ENCODE results near the gene MGAT5.

The MGAT5 gene

DNA sequence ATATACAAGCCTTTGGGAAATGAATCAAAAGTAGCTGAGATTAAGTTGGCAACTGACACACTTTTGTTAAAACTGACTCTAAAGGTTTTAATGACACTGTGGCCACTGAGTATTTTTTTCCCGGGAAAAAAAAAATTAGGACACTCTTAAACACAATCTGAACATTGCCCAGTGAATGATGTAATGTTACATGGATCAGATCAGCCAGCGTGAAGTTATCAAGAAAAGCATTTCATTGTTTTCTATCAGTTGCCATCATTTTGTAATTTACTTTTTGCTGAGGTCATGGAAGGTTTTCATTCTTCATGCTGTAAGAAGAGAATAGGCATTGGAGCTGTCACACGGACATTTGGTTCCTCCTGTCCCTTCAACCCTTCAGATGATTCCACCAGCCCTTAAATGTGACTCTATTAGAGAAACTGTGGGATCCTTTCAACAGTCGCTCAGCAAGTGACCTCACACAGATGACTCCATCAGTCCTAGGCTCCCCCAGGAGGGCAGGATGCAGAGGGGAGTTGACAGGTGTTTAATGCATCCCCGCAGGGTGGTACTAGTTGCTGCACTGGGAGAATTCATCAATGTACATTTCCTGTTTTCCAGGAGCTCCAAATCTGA lies 164.2 kb downstream of the MGAT5 start:
- TF ChIP-seq, protein P1, sequence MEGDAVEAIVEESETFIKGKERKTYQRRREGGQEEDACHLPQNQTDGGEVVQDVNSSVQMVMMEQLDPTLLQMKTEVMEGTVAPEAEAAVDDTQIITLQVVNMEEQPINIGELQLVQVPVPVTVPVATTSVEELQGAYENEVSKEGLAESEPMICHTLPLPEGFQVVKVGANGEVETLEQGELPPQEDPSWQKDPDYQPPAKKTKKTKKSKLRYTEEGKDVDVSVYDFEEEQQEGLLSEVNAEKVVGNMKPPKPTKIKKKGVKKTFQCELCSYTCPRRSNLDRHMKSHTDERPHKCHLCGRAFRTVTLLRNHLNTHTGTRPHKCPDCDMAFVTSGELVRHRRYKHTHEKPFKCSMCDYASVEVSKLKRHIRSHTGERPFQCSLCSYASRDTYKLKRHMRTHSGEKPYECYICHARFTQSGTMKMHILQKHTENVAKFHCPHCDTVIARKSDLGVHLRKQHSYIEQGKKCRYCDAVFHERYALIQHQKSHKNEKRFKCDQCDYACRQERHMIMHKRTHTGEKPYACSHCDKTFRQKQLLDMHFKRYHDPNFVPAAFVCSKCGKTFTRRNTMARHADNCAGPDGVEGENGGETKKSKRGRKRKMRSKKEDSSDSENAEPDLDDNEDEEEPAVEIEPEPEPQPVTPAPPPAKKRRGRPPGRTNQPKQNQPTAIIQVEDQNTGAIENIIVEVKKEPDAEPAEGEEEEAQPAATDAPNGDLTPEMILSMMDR (IDR thresholded peaks at IDR 0.05; ENCODE audit: insufficient read depth, low read depth, low read length, missing control alignments) = no peak
- H3K4me3 ChIP-seq (ENCODE audit: low read length) = no peak overlapping the region
- DNase-seq (ENCODE audit: low read depth) = no peak

DNA sequence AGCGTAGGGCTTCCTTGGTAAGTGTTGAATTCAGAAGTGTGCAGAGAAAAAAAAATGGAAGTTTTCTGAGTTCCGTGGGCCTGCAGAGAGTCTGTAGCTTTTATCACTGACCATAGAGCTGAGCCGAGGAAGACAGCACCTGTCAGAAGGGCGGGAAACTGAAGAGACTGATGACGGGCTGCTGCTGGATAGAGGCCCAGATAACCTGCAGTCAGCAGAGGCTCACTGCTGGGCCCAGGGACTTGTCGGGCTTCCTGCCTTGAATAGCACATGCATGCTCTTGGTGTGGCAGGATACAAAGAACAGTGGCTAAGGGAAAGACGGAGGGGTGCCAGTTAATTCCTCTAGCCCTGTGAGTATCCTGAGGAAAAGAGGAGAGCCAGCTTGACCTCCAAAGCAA lies 166.4 kb downstream of the MGAT5 start:
- H3K4me3 ChIP-seq (ENCODE audit: low read length) = no peak overlapping the region
- TF ChIP-seq, protein P1 (IDR thresholded peaks at IDR 0.05; ENCODE audit: insufficient read depth, low read depth, low read length, missing control alignments) = no peak
- no peak for DNase-seq (ENCODE audit: low read depth)

DNA sequence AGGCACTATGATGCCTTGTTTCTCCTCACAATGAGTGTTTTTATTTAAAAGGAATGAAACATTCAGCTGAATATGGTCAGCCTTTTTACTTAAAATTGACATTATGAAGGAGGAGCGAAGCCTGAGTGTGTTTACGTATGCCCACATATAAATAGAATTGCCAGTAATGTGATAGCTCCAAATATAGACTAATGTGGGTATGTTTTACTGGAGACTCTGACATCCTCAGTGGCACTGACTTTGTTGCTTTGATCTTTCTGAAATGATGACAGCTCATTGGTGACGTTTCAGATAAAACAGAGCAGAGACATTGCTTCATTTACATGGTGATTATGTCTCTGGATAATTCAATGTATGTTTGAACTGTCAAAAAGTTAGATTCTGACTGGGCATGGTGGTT lies 167.0 kb downstream of the MGAT5 start:
- TF ChIP-seq, protein P1 (IDR thresholded peaks at IDR 0.05; ENCODE audit: insufficient read depth, low read depth, low read length, missing control alignments) = no peak
- no peak overlapping the region for H3K4me3 ChIP-seq (ENCODE audit: low read length)
- no peak for DNase-seq (ENCODE audit: low read depth)

DNA sequence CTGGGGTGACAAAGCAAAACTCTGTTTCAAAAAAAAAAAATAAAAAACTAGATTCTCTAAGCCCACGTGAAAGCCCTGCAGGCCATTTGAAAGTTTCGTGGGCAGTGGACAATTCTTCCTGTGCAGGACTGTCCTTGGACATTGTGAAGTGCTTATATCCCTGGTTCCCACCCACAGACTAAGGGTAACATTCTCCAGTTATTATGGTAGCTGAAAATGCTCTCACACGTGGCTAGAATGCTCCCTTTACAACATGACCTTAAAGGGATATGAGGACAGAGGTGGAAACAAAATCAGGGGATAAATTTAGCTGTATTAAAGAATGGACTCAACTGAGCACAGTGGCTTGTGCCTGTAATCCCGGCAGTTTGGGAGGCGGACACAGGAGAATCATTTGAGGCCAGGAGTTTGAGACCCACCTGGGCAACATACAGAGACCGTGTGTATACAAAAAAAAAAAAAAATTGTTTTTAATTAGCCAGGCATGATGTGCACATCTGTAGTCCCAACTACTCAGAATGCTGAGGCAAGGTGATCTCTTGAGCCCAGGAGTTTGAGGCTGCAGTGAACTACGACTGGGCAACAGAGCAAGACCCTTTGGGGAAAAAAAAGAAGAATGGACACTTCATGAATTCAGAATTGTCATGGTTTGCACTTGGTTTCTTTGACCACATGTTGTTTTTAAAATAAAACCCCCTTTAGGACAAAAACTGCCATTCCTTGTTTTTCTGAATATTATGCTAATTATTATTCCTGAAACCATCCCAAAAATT lies 167.9 kb downstream of the MGAT5 start:
- H3K4me3 ChIP-seq (ENCODE audit: low read length) = no peak overlapping the region
- TF ChIP-seq, protein P1 (IDR thresholded peaks at IDR 0.05; ENCODE audit: insufficient read depth, low read depth, low read length, missing control alignments) = no peak
- no peak for DNase-seq (ENCODE audit: low read depth)

DNA sequence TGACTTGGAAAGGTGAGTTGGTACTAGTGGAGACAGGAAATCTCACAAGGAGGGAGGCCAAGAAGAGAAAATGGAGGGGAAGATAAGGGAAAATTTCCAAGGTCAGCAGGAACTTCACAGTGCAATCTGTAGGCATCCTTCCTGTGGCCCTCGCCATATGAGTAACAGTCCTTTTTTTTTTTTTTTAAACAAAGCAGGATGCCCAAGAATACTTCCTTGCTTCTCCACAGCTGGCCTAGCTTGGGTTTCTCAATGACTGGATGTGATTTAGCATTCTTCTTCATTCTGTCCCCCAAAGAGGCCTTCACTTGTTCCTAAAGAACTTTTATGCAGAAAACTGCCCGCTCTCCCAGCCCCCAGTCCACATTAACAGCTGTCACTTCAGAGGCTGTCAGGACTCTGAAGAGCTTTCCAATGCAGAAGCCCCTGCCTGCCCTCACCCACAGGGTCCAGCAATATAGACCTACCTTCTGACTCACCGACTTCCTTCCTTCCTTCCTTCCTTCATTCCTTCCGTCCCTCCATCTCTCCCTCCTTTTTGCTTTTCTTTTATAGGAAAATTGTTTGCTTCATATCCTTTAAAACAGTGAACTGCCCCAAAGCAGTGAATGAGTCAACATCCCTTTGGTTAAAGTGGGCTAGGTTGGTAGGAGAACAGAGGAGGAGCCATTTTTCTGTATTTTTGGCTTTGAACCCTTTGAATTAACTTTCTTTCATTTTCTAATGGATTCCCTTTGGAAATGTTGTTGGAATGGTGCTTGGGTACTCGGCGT lies 172.0 kb downstream of the MGAT5 start:
- TF ChIP-seq, protein P1 (IDR thresholded peaks at IDR 0.05; ENCODE audit: insufficient read depth, low read depth, low read length, missing control alignments) = no peak
- no peak overlapping the region for H3K4me3 ChIP-seq (ENCODE audit: low read length)
- no peak for DNase-seq (ENCODE audit: low read depth)

DNA sequence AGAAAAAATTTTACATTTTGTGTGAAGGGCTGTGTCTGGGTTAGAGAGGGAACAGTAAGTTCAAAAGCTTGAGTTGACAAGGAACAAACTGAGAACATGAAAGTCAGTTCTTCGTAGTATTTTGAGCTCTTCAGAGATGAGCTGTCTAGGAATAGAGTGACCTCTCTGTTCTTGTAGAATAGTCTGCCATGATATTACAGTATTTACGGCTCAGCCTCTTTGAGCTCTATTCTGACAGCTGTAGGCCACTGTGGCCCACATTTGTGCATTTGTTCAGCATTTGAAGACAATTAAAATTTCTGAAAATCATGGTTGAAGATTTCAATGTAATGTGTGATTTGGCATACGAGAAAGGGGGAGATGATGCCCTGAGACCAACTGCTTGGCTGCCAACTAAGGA lies 172.8 kb downstream of the MGAT5 start:
- DNase-seq (ENCODE audit: low read depth) = no peak
- H3K4me3 ChIP-seq (ENCODE audit: low read length) = no peak overlapping the region
- TF ChIP-seq, protein P1 (IDR thresholded peaks at IDR 0.05; ENCODE audit: insufficient read depth, low read depth, low read length, missing control alignments) = no peak

Data from epithelial cell of esophagus (primary cell).